ENCODE results near the gene ANTXR1.

The ANTXR1 gene
- total RNA-seq: 0 to 0.09 reads per million in 2 donors

DNA sequence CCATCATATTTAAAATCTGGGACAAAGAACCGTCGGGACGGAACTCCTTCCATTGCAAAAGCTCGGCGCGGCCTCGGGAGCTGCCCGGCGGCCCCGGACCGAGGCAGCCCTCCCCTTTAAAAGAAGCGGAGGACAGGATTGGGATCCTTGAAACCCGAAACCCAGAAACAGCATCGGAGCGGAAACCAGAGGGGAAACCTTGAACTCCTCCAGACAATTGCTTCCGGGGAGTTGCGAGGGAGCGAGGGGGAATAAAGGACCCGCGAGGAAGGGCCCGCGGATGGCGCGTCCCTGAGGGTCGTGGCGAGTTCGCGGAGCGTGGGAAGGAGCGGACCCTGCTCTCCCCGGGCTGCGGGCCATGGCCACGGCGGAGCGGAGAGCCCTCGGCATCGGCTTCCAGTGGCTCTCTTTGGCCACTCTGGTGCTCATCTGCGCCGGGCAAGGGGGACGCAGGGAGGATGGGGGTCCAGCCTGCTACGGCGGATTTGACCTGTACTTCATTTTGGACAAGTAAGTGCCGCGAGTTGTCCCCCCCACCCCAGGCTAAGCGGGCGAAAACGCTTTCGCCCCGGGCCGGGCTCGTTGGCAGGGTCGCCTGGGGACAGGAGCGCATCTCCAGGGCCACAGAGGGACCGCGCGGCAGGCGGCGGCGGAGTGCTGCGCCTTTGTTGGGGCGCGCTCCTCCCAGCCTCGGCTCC, at the start of gene ANTXR1:
Gene ANTXR1 (plus strand): TSS at position 38 of the 698 bp plus-strand sequence. CDS start 321 bp downstream, at position 359.
- no peak for DNase-seq

DNA sequence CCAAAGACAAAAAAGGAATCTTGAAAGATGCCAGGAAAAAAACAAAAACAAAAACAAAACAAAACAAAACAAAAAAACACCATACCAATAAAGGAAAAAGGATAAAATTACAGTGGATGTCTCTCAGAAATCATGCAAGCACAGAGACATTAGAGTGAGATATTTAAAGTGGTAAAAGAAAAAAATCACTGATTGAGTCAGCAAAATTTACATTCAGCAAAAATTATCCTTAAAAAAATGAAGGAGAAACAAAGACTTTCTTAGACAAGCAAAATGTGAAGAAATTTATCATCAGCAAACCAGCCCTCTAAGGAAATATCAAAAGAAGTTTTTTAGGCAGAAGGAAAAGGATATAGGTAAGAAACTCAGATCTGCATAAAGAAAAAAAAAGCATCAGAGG, 48.7 kb upstream of the ANTXR1 start:
- DNase-seq: no peak

DNA sequence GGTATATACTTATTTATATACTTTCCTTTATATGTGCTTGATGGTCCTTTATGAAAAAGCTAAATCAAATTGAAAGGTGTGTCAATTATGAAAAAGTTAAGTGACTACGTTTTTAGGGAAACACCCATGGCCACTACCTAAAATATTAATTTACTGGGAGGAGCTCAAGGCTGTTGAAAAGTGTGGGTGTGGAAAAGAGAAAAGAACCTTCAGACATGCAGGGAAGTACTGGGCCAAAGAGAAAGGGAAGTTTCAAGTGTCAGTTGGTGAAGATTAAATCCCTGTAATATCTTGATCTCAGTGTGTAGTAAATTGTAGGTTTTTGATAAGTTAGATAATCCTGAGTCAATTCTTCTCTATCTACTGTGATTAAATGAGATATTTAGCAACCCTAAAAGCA, 44.8 kb upstream of the ANTXR1 start:
- DNase-seq: no peak

DNA sequence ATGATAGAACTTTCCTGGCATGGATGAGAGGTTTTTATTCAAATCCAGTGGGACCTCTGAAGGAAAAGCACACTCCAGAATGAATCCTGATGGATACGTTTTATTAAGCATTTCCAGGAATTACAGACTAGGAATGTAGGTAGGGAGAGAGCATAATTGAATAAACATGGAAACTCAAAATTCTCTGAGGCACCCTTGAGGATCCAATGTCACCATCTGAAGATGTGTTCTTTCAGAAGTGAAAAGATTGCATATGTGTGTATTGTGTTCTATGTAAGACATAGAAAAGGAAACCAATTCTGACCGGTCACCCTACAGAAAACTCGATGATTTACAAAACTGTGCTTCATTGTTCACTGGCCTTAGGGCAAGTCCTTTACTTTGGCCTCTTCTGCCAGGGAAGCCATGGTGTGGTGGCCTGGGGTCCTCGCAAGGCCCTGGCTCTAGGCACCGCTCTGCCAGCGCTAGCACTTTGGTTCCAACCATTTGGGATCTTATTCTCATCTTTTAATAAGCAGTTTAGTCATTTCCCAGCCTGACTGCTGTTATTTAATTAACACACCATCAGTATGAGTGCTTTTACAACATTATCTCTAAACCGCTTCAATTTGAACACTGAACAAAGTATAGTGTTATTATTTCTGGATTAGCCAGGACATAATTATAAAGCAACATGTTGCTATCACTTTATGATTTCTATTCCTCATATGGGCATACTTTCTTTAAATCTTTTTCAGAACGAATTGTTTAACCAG, 43.1 kb upstream of the ANTXR1 start:
- no peak for DNase-seq

DNA sequence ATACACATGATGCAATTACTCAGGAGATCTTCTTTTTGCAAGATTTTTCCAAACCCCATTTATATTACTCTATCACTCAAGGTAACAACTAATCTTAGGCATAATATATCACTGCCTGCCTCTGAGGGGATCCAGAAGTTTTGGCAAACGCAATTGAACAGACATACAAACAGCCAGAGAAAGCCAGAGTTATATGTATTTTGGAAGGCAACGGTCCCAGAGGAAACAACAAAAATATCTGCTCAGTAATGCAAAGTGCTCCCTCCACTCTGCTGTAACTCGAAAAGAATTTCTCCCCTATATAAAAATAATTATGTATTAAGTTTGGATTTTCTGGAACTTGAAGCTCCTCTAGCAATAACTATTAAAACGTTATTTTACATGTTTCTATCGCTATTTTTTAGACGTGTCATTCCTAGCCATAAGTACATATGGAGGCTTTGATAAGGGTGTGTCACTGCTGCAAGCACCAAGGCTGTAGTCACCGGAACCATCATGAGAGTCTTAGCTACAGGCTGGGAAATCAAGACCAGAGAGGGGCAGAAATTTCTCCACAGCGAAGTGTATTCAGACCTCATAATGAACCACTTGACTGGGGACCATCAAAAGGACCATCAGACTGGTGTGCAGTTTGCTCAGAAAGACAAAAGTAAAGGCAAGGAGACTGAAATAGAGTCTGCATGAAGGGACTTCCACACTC, 42.3 kb upstream of the ANTXR1 start:
- no peak for DNase-seq

DNA sequence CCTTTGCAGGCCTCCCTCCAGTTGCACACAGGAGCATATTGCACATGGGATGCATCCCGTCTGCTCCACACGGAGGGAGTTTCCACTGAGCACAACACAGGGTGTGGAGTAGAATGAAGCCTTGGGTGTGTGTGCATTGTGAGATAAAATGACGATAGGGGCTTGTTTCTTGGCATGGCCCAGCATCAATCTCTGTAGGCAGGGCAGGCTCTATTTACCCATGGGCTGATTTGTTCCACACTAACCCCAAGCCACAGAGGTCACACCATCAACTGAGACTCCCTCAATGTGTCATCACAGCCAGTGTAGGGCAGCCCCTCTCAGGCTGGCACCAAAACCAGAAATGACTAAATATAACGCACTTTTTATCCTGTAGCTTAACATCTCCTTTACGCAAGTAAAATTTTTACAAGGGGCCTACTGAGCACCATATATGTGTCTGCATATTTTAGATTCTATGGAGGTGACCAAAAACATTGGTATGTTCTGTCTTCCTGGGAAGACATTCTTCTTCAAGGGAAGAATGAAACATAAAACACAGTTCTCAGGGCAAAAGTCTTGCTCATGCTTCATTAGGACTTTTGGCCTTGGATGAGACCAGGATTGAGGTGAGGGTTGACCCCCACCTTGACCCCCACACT, 41.3 kb upstream of the ANTXR1 start:
- no peak for DNase-seq

DNA sequence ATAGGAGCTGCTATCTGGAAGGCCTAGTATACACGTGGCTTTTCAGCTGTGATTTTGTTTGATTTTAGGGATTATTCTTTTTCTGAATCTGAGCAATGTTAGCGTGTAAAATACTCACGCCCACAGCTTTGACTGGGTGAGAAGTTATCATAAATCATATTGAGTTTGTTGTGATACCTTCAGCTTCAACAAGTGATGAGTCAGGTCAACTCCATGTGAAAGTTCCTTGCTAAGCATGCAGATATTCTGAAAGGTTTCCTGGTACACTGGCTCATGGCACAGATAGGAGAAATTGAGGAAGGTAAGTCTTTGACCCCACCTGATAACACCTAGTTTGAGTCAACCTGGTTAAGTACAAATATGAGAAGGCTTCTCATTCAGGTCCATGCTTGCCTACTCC, 38.7 kb upstream of the ANTXR1 start, which contains the start of gene GKN1:
Gene GKN1 (plus strand): TSS at position 386 of the 400 bp plus-strand sequence. CDS start 42 bp downstream, outside the sequence.
- no peak for DNase-seq

DNA sequence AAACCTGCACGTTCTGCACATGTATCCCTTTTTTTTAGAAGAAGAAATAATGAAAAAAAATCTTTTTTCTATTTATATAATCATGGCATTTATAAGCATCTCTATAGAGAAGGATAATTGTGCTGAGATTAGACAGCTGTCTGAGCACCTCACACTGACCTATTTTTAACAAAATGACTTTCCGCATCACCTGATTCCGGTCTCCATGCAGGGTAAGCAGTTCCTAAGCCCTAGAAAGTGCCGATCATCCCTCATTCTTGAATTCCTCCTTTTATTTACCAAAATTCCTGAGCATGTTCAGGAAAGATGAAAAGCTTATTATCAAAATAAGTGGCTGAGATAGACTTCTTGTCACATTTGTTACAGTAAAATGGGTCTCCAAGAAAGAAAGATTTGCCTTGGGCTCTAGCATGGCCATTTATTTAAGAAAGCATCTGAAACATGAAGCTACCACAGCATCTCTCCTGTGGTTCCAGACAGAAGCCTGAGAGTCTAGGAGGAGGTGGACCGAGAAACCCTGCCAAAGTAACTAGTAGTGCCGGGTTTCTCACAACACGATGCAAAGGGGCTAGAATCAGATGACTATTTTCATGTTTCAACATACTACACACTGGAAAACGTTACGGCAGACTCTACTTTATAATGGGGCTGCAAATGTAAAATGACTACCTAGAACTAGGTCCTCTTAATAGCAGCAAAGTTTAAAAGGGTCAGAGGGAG, 37.9 kb upstream of the ANTXR1 start:
- no peak for DNase-seq

DNA sequence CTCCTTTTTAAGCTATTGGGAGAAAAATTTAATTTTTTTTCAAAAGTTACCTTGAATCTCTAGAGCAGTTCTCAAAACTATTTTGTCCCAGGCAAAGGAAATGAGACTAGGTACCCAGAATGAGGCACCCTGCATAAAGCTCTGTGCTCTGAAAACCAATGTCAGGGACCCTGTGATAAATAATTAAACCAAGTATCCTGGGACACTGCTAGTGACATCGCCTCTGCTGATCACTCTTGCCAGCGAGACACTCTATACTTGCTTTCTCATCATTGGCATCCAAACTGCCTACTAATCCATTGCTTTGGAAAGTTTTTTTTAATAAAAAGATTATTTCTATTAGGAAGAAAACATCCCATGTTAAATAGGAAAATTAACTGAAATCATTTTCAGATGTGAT, 37.1 kb upstream of the ANTXR1 start:
- no peak for DNase-seq

DNA sequence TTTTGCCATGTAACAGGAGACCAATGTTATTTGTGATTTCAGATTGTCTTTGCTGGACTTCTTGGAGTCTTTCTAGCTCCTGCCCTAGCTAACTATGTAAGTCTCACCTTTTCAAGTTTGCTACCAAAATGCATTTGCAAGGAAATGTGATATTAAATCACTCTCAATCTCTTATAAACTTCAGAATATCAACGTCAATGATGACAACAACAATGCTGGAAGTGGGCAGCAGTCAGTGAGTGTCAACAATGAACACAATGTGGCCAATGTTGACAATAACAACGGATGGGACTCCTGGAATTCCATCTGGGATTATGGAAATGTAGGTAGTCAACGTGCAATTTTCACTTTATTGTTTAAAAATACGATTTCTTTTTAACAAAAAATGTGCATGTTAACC, 35.5 kb upstream of the ANTXR1 start:
- DNase-seq: no peak

DNA sequence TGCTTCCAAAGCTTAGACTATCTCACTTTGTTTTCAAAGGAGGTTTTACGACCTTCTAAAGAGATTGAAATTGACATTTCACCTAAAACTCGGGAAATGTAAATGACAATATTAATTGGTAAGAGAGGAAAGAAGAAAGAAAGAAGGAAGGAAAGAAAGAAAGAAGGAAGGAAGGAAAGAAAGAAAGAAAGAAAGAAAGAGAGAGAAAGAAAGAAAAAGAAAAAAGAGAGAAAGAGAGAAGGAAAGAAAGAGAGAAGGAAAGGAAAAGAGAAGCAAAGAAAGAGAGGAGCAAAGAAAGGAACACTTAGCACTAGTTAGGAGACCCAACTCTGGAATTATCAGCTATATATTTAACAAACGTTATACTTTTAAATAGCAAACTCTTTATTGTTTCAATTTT, 34.9 kb upstream of the ANTXR1 start:
- DNase-seq: no peak

DNA sequence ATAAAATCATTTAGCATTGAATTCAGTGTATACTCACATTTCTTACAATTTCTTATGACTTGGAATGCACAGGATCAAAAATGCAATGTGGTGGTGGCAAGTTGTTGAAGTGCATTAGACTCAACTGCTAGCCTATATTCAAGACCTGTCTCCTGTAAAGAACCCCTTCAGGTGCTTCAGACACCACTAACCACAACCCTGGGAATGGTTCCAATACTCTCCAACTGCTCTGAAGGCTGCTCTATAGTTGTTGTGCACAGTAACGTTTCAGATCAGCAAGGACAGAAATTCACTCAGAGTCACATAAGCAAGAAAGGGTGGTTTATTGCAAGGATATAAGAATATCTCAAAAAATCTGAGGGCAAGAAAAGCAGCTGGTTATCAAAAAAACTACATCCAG, 32.0 kb upstream of the ANTXR1 start:
- DNase-seq: no peak

DNA sequence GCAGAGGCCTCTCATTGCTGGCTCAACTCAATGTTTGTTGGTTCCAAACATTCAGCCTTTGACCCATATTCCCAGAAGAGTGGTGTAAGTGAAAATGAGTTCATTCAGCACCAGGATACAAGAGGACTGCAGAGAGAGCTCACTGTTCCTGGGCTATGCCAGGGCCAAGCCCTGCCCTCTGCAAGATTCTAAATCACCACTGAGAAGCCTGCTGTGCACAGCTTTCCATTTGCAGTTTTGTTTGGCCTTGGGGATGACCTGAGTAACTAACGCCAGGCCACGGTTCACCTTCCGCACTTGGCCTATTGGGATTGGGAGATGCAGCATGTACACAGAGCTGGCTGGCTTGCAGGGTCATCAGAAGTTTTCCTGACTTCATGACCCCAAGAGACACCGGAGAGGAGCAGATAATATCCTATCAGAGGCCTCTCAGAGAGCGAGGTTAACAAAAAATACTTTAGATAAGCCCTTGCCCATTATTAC, 25.9 kb upstream of the ANTXR1 start:
- DNase-seq: no peak

DNA sequence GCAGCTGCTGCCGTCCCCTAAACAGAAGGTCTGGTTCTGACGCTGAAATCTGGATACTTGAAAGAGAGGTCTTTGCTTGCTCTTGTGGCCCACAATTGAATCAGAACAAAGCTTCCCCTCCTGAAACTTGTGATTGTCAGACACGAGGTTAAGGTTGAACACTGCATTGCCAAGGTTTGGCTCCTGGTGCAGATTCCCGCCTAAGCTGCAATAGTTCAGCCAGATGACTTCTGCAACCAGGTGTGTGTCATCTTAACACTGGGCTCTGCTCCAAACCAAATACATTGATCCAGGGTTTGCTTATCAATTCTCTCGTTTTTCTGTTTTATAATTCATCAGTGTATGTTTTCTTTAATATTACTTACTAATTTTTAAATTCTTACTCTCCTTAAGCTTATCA, 23.9 kb upstream of the ANTXR1 start:
- no peak for DNase-seq

DNA sequence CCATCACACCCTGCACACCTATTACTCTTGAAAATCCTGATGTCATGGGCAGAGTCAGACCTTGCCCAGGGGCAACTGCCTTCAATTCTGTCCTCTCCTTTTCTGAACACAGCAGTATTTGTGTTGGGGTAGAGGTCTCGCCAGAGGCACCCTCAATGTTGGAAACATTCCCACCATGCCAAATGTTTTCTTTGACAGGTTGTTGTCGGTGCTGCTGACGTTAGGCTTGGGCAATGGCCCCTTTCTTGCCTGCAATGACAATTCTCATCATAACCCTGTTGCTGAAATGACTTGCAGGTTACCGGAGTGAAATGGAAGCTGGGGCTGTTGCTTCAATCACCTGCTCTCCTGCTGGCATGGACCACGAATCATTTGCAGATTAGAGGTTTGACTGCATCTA, 20.6 kb upstream of the ANTXR1 start:
- no peak for DNase-seq

DNA sequence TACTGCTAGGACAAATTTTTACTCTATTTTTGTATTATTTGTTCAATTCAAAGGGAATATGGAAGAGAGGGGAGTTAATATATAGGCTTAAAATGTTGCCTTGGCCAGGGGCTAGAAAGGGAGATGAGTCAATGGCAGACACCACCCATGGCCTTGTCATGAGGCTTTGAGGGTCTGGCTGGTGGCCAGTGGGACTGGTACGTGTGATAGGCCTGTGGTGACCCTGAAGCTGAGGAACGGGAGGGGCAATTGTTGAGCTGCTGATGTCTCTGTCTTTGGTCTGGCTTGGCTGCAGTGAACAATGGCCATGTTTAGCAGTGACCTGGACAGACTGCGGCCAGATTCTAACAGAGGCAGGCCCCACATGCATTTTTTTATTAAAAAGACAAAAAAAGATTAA, 20.0 kb upstream of the ANTXR1 start:
- no peak for DNase-seq

DNA sequence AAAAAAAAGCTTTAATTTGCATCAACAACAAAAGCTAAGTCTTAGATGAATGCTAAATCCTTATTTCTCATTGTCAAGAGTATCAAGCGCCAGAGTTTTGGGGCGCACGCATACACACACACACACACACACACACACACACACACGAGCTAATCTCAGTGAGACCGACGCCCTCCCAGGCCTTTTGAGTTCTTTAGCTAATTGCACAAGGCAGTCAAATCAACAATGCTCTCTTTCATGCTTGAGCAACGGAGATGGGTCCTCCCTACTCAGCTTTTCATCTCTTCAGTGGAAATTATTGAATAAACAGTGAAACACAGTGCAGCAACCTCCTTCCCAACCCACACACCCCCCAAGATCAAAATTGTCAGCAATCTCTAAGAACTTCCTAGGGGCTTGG, 19.3 kb upstream of the ANTXR1 start:
- DNase-seq: no peak

DNA sequence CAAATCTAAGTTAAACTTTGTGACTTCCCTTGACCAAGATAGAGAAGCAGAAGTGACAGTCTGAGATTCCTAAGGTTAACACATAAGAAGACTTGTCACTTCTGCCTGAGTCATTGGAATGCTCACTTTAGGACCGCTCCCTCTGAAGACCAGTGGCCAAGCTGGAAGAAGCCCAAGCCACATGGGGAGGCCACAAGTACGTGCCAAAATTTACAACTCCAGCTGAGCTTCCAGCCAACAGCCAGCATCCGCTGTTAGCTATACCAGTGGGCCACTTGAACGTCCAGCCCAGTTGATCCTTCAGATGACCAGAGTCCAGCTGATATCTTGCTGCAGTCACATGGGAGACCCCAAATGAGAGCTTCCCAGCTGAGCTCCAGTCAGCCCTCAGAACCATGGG, 18.1 kb upstream of the ANTXR1 start:
- no peak for DNase-seq

DNA sequence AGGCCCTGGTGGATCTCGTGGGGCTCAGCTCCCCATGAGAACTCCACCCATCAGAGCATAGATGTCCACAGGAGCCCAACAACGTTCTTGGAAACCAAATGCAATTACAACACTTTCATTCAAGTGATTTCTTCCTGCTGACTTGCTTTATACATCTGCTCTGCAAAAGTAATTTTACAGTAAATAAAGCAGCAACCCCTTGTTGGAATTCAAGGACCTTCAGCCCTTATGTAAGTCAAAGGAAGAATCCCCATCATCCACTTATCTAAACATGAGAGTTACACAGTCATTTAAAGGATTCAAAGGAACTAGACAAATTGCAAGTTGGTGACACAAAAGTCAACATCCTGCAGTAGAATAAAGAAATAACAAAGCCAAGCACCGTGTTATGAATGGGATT, 17.1 kb upstream of the ANTXR1 start:
- no peak for DNase-seq

DNA sequence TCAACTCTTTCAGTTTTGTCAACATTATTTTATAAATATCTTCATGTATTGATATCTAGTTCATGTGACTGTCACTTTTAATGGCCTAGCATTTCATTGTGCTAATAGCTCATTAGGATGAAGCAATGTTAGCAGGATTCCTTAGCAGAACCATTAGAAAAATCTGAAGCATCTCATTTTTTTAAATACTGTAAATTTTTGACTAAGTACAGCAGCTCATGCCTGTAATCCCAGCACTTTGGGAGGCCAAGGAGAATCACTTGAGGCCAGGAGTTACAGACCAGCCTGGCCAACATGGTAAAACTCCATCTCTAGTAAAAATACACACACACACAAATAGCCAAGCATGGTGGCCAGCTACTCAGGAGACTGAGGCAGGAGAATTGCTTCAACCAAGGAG, 15.6 kb upstream of the ANTXR1 start:
- DNase-seq: no peak

DNA sequence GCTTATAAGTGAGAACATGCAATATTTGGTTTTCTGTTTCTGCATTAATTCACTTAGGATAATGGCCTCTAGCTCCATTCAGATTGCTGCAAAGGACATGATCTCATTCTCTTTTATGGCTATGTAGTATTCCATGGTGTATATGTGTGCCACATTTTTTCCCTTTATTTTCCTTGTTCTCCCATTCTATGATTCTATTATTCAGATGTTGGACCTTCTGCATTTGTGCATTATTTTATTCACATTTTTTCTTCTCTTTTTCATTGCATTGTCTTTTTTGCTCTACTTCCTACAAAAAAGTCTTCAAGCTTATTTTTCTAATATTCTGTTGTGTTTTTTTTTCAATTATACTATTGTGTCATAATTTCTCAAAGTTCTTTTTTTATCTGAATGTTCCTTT, 11.1 kb upstream of the ANTXR1 start:
- DNase-seq: no peak

DNA sequence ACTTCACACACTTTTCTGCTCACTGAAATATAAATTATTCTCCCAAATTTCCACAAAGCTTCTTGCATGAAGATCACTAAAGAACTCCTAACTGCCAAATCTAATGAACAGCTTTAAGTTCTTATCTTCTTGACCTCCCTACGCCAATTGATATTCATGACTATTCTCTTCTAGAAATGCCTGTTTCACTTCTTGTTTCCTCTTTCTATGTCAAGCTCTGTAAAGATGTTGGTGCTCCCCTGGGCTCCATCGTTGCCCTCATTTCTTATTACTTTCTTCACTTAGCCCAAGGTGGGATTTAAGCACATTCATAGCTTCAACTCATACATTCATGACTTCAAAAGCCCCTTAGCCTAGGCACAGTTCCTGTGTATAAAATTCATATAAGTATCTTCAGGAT, 9.2 kb upstream of the ANTXR1 start:
- DNase-seq: no peak

DNA sequence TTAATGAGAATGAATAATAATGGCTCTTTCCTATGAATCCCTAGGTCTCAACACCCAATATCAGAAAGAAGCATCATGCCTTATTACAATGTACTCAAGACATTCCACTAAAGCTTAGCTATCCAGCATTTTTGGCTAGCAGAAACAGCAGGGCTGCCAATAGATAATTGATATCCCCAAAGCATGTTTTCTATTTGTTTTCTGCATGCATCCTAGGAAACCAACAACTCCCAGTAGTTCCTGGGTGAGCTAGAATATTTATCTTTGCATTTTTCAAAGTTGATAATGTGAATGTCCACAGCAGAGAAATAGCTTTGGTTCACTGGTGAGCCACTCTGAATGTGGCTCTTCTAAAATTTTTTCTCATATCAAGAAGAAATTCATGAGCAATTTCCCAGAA, 5.8 kb upstream of the ANTXR1 start:
- DNase-seq: no peak

Measured in activated gamma-delta T cell (primary cell).